Measurements from ENCODE around the gene GRIN3A.
"Not testable (repeated sequence)": the region's sequence is repeated elsewhere in the genome, so short reads cannot be mapped to it uniquely, and the experiment has no call there.

GRIN3A gene

DNA sequence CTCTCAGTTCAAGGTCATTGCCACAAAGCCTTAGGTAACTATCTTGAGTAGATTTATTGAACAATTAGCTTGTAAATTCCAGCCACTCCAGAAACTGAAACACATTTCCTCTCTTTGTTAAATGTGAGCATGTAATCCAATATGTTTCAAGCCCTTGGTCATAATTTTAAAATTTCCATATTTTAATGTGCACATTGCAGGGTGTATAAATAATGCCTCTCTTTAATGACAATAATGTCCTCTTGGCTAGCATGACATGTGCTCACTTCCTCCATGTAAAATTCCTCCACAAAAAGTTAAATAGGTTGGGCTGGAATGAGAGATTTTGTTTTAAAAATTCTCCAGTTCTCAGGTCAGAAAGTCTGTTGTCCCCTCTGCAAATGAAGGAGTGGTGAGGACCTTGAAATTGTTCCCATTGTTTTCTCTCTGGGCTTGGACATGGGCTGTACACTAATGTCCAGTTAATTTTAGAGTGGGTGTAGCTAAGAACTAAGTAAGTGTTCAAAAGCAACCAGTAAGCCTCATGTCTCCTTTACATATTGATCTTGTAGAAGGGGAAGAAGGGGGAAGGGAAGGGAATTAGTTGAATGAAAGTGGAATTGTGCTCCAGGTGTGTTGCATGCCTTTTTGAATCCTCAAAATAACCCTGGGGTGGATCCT, 146.5 kb downstream of the GRIN3A start:
- H3K79me2 ChIP-seq (ENCODE audit: insufficient read depth, low read length) = no peaks in the 10 kb centered on the region
- no peaks in the 10 kb centered on the region for H4K20me1 ChIP-seq (ENCODE audit: low read depth, low read length)
- TF ChIP-seq, protein P1, sequence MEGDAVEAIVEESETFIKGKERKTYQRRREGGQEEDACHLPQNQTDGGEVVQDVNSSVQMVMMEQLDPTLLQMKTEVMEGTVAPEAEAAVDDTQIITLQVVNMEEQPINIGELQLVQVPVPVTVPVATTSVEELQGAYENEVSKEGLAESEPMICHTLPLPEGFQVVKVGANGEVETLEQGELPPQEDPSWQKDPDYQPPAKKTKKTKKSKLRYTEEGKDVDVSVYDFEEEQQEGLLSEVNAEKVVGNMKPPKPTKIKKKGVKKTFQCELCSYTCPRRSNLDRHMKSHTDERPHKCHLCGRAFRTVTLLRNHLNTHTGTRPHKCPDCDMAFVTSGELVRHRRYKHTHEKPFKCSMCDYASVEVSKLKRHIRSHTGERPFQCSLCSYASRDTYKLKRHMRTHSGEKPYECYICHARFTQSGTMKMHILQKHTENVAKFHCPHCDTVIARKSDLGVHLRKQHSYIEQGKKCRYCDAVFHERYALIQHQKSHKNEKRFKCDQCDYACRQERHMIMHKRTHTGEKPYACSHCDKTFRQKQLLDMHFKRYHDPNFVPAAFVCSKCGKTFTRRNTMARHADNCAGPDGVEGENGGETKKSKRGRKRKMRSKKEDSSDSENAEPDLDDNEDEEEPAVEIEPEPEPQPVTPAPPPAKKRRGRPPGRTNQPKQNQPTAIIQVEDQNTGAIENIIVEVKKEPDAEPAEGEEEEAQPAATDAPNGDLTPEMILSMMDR (IDR thresholded peaks at IDR 0.05; ENCODE audit: insufficient read depth, low read length, poor library complexity, severe bottlenecking) = no peak
- no peak for TF ChIP-seq EZH2phosphoT487 (conservative IDR thresholded peaks at IDR 0.05; ENCODE audit: low read length)
- H3K4me2 ChIP-seq (ENCODE audit: low read depth, low read length, poor library complexity, severe bottlenecking) = no peak overlapping the region
- H3K27me3 ChIP-seq (ENCODE audit: low read length) = no peaks in the 10 kb centered on the region
- H3F3A ChIP-seq (ENCODE audit: insufficient read depth) = no peaks in the 10 kb centered on the region
- H2AFZ ChIP-seq (ENCODE audit: low read depth, low read length, severe bottlenecking) = no peak overlapping the region
- H3K9me2 ChIP-seq (replicated peaks; ENCODE audit: insufficient read depth, low read length) = no peaks in the 10 kb centered on the region
- no peak overlapping the region for H3K9ac ChIP-seq (ENCODE audit: low read length)
- H3K4me3 ChIP-seq (ENCODE audit: insufficient read depth, low read length, poor library complexity, severe bottlenecking) = no peak overlapping the region
- no peak overlapping the region for H3K27ac ChIP-seq (ENCODE audit: low read depth, low read length)
- no peaks in the 10 kb centered on the region for H3K36me3 ChIP-seq (ENCODE audit: low read length)
- H3K9me3 ChIP-seq (ENCODE audit: insufficient read depth, low read length) = no peaks in the 10 kb centered on the region

DNA sequence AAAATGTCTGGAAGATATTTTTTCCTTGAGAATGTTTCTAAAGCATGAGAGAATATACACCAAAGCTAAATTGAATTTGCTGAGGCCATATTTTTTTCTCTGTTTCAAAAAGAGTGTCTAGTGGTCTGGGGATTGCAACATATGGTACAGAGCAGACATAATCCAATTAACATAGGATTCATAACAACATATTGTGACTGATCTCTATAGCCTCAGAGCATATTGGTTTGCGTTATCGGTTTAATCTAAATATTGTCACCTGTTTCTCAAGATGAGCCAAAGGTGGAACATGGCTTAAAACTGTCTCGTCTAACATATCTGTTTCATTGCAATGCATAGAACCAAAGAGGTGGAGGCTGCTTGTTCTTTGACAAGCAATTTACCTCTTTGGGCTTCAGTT, 147.5 kb downstream of the GRIN3A start:
- no peaks in the 10 kb centered on the region for H3K9me3 ChIP-seq (ENCODE audit: insufficient read depth, low read length)
- no peaks in the 10 kb centered on the region for H3K79me2 ChIP-seq (ENCODE audit: insufficient read depth, low read length)
- no peaks in the 10 kb centered on the region for H3K36me3 ChIP-seq (ENCODE audit: low read length)
- TF ChIP-seq, protein P1 (IDR thresholded peaks at IDR 0.05; ENCODE audit: insufficient read depth, low read length, poor library complexity, severe bottlenecking) = no peak
- no peak for TF ChIP-seq EZH2phosphoT487 (conservative IDR thresholded peaks at IDR 0.05; ENCODE audit: low read length)
- H4K20me1 ChIP-seq (ENCODE audit: low read depth, low read length) = no peaks in the 10 kb centered on the region
- H3K27ac ChIP-seq (ENCODE audit: low read depth, low read length) = no peak overlapping the region
- H3K9ac ChIP-seq (ENCODE audit: low read length) = no peak overlapping the region
- no peaks in the 10 kb centered on the region for H3F3A ChIP-seq (ENCODE audit: insufficient read depth)
- no peak overlapping the region for H3K4me2 ChIP-seq (ENCODE audit: low read depth, low read length, poor library complexity, severe bottlenecking)
- no peaks in the 10 kb centered on the region for H3K9me2 ChIP-seq (replicated peaks; ENCODE audit: insufficient read depth, low read length)
- H2AFZ ChIP-seq (ENCODE audit: low read depth, low read length, severe bottlenecking) = no peak overlapping the region
- no peak overlapping the region for H3K4me3 ChIP-seq (ENCODE audit: insufficient read depth, low read length, poor library complexity, severe bottlenecking)
- H3K27me3 ChIP-seq (ENCODE audit: low read length) = no peaks in the 10 kb centered on the region

DNA sequence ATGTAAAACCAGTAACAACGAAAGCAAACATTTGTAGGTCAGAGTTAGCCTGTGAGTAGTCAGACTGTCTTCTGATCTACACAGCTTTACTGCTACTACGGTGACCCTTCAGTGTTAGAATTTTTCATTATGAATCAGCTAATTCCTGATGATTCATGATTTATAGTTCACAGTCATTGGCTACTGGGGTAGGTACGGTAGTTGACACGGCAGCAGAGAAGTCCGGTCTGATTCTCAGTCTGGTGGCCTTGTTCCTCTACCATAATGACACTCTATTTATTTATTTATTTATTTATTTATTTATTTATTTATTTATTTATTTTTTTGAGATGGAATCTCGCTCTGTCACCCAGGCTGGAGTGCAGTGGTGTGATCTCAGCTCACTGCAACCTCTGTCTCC, 148.4 kb downstream of the GRIN3A start:
- H3K79me2 ChIP-seq (ENCODE audit: insufficient read depth, low read length); H3K27ac ChIP-seq (ENCODE audit: low read depth, low read length); H3K9me3 ChIP-seq (ENCODE audit: insufficient read depth, low read length); H3K9ac ChIP-seq (ENCODE audit: low read length); H3K4me3 ChIP-seq (ENCODE audit: insufficient read depth, low read length, poor library complexity, severe bottlenecking); H3F3A ChIP-seq (ENCODE audit: insufficient read depth); H3K27me3 ChIP-seq (ENCODE audit: low read length); H3K4me2 ChIP-seq (ENCODE audit: low read depth, low read length, poor library complexity, severe bottlenecking); H4K20me1 ChIP-seq (ENCODE audit: low read depth, low read length); H2AFZ ChIP-seq (ENCODE audit: low read depth, low read length, severe bottlenecking); H3K36me3 ChIP-seq (ENCODE audit: low read length); H3K9me2 ChIP-seq (replicated peaks; ENCODE audit: insufficient read depth, low read length): not testable (repeated sequence)

GRCh38 chr9:101587332-101588043, 151.0 kb downstream of the GRIN3A start:
- TF ChIP-seq, protein P1 (IDR thresholded peaks at IDR 0.05; ENCODE audit: insufficient read depth, low read length, poor library complexity, severe bottlenecking) = no peak
- no peak for TF ChIP-seq EZH2phosphoT487 (conservative IDR thresholded peaks at IDR 0.05; ENCODE audit: low read length)
- no peaks in the 10 kb centered on the region for H3K79me2 ChIP-seq (ENCODE audit: insufficient read depth, low read length)
- no peak overlapping the region for H3K4me3 ChIP-seq (ENCODE audit: insufficient read depth, low read length, poor library complexity, severe bottlenecking)
- H3K27ac ChIP-seq (ENCODE audit: low read depth, low read length) = no peak overlapping the region
- H3K9me3 ChIP-seq (ENCODE audit: insufficient read depth, low read length) = no peaks in the 10 kb centered on the region
- H3K4me2 ChIP-seq (ENCODE audit: low read depth, low read length, poor library complexity, severe bottlenecking) = no peak overlapping the region
- no peak overlapping the region for H3K9ac ChIP-seq (ENCODE audit: low read length)
- H3K9me2 ChIP-seq (replicated peaks; ENCODE audit: insufficient read depth, low read length) = no peaks in the 10 kb centered on the region
- no peaks in the 10 kb centered on the region for H3K27me3 ChIP-seq (ENCODE audit: low read length)
- no peaks in the 10 kb centered on the region for H3F3A ChIP-seq (ENCODE audit: insufficient read depth)
- no peak overlapping the region for H2AFZ ChIP-seq (ENCODE audit: low read depth, low read length, severe bottlenecking)
- no peaks in the 10 kb centered on the region for H3K36me3 ChIP-seq (ENCODE audit: low read length)
- H4K20me1 ChIP-seq (ENCODE audit: low read depth, low read length) = no peaks in the 10 kb centered on the region
